ENCODE data around the gene BOLA2. TPM values are rescaled to one million over a fixed set of nuclear protein-coding genes. Genes with fewer than 3 reads are reported as not detected.
"Not testable (repeated sequence)": the region's sequence is repeated elsewhere in the genome, so short reads cannot be mapped to it uniquely, and the experiment has no call there.

BOLA2 gene
- total RNA-seq, 1 experiment from 2014 or later, result 6.5 TPM

- BruUV-seq (replicated peaks); H3K4me3 Mint-ChIP-seq (ENCODE audit: unreplicated experiment); H3K36me3 Mint-ChIP-seq (ENCODE audit: insufficient read depth, unreplicated experiment); POLR2A ChIA-PET; H3K27me3 Mint-ChIP-seq (ENCODE audit: insufficient read depth, unreplicated experiment); DNase-seq (ENCODE audit: unreplicated experiment); H3K27ac Mint-ChIP-seq (ENCODE audit: low read depth, unreplicated experiment); H3K4me1 Mint-ChIP-seq (ENCODE audit: insufficient read depth, unreplicated experiment); intact Hi-C loops (cut with micrococcal nuclease); H3K9me3 Mint-ChIP-seq (ENCODE audit: unreplicated experiment); CTCF ChIA-PET: not testable (repeated sequence)
Observed at GRCh38 chr16:29459706-29460646, 5.8 kb upstream of the BOLA2 start, which contains the start of gene SULT1A4. Gene SULT1A4, plus strand, starts transcription at chr16:29459913. Its CDS starts 1,473 bp downstream, at chr16:29461386.

DNA sequence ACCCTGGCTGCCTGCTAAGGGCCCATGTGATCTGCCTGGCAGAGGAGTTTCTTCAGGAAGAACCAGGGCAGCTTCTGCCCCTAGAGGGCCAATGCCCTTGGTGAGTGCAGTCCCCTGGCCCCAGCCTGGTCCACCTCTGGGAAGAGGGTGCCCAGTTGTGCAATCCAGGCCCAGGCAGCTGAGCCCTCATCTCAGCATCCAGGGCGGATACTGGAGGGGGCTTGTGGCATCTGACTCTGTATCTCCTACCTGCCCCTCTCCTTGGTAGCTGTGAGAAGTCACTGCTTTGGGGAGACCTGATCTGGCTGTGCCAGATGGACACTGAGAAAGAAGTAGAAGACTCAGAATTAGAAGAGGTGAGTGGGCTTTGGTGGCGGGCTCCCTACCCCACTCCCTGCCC lies 3.5 kb upstream of the BOLA2 start:
- H3K27me3 Mint-ChIP-seq (ENCODE audit: insufficient read depth, unreplicated experiment); H3K9me3 Mint-ChIP-seq (ENCODE audit: unreplicated experiment); H3K4me3 Mint-ChIP-seq (ENCODE audit: unreplicated experiment); intact Hi-C loops (cut with micrococcal nuclease); POLR2A ChIA-PET; BruUV-seq (replicated peaks); DNase-seq (ENCODE audit: unreplicated experiment); H3K36me3 Mint-ChIP-seq (ENCODE audit: insufficient read depth, unreplicated experiment); H3K27ac Mint-ChIP-seq (ENCODE audit: low read depth, unreplicated experiment); H3K4me1 Mint-ChIP-seq (ENCODE audit: insufficient read depth, unreplicated experiment); CTCF ChIA-PET: not testable (repeated sequence)

GRCh38 chr16:29454828-29455227 lies 677 bp upstream of the BOLA2 start:
- CTCF ChIA-PET; intact Hi-C loops (cut with micrococcal nuclease): not testable (repeated sequence)

GRCh38 chr16:29453754-29454153 lies 397 bp downstream of the BOLA2 start:
- H3K27me3 Mint-ChIP-seq (ENCODE audit: insufficient read depth, unreplicated experiment); H3K36me3 Mint-ChIP-seq (ENCODE audit: insufficient read depth, unreplicated experiment); DNase-seq (ENCODE audit: unreplicated experiment); POLR2A ChIA-PET; H3K27ac Mint-ChIP-seq (ENCODE audit: low read depth, unreplicated experiment); intact Hi-C loops (cut with micrococcal nuclease); H3K9me3 Mint-ChIP-seq (ENCODE audit: unreplicated experiment); CTCF ChIA-PET; BruUV-seq (replicated peaks); H3K4me1 Mint-ChIP-seq (ENCODE audit: insufficient read depth, unreplicated experiment); H3K4me3 Mint-ChIP-seq (ENCODE audit: unreplicated experiment): not testable (repeated sequence)

More at GRCh38 chr16:29454828-29455227, 677 bp upstream of the BOLA2 start:
- POLR2A ChIA-PET; H3K27me3 Mint-ChIP-seq (ENCODE audit: insufficient read depth, unreplicated experiment); H3K4me1 Mint-ChIP-seq (ENCODE audit: insufficient read depth, unreplicated experiment); H3K9me3 Mint-ChIP-seq (ENCODE audit: unreplicated experiment); H3K27ac Mint-ChIP-seq (ENCODE audit: low read depth, unreplicated experiment); DNase-seq (ENCODE audit: unreplicated experiment); H3K36me3 Mint-ChIP-seq (ENCODE audit: insufficient read depth, unreplicated experiment); H3K4me3 Mint-ChIP-seq (ENCODE audit: unreplicated experiment); BruUV-seq (replicated peaks): not testable (repeated sequence)

DNA sequence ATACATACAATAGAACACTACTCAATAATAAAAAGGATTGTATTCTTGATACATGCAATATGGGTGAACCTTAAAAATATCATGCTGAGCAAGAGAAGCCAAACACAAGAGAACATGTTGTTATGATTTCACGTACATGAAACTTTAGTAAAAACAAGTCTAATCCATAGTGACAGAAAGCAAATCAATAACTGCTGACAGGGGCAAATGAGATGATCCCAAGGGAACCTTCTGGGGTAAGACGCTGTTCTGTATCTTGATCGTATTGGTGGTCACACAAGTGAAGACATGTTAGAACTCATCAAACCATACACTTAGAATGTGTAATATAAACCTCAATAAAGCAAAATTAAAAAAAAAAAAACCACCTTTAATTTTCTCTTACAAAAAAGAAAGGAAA lies 28.8 kb downstream of the BOLA2 start:
- CTCF ChIA-PET; H3K27me3 Mint-ChIP-seq (ENCODE audit: insufficient read depth, unreplicated experiment); intact Hi-C loops (cut with micrococcal nuclease); H3K4me3 Mint-ChIP-seq (ENCODE audit: unreplicated experiment); H3K4me1 Mint-ChIP-seq (ENCODE audit: insufficient read depth, unreplicated experiment); POLR2A ChIA-PET; H3K27ac Mint-ChIP-seq (ENCODE audit: low read depth, unreplicated experiment); BruUV-seq (replicated peaks); DNase-seq (ENCODE audit: unreplicated experiment); H3K9me3 Mint-ChIP-seq (ENCODE audit: unreplicated experiment): not testable (repeated sequence)
- peaks cover 23% of the 10 kb centered on the region for H3K36me3 Mint-ChIP-seq (ENCODE audit: insufficient read depth, unreplicated experiment)

DNA sequence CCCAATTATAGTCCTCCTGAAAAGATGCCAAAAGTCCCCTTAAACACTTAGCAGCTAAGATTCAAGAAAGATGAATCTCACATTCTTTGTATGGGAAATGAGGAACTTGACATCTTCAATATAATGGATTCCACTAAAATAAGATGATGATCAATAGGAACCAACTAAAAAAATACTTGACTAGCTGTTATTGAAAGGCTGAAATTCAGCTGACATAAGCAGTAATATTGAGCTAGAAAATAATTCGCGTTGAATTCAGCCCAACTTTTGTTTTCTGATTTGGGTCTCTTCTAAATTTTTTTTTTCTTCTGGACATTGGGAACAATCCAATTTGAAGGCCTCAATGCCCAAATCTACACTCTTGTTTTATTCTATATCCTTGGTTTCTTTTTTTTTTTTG lies 30.6 kb downstream of the BOLA2 start:
- DNase-seq (ENCODE audit: unreplicated experiment); H3K4me1 Mint-ChIP-seq (ENCODE audit: insufficient read depth, unreplicated experiment); intact Hi-C loops (cut with micrococcal nuclease); CTCF ChIA-PET; H3K9me3 Mint-ChIP-seq (ENCODE audit: unreplicated experiment); H3K27me3 Mint-ChIP-seq (ENCODE audit: insufficient read depth, unreplicated experiment); H3K27ac Mint-ChIP-seq (ENCODE audit: low read depth, unreplicated experiment); POLR2A ChIA-PET; BruUV-seq (replicated peaks); H3K4me3 Mint-ChIP-seq (ENCODE audit: unreplicated experiment): not testable (repeated sequence)
- peaks cover 16% of the 10 kb centered on the region for H3K36me3 Mint-ChIP-seq (ENCODE audit: insufficient read depth, unreplicated experiment)

- peak; percentile 55 for DNase-seq (ENCODE audit: unreplicated experiment)
- BruUV-seq (replicated peaks); H3K4me1 Mint-ChIP-seq (ENCODE audit: insufficient read depth, unreplicated experiment); CTCF ChIA-PET; POLR2A ChIA-PET; H3K4me3 Mint-ChIP-seq (ENCODE audit: unreplicated experiment); H3K27me3 Mint-ChIP-seq (ENCODE audit: insufficient read depth, unreplicated experiment); H3K27ac Mint-ChIP-seq (ENCODE audit: low read depth, unreplicated experiment); H3K9me3 Mint-ChIP-seq (ENCODE audit: unreplicated experiment); intact Hi-C loops (cut with micrococcal nuclease): not testable (repeated sequence)
- peaks cover 13% of the 10 kb centered on the region for H3K36me3 Mint-ChIP-seq (ENCODE audit: insufficient read depth, unreplicated experiment)
Observed at GRCh38 chr16:29405249-29405648, 48.9 kb downstream of the BOLA2 start.

Other genes starting within 250 kb of the BOLA2 start
- gene NPIPB11, start 47.6 kb downstream of the BOLA2 start, total RNA-seq (2022), result 0.96 and 1.3 TPM in 2 replicates
- 29.9 and 37.0 TPM in 2 replicates for gene SLX1B, start 182 bp upstream of the BOLA2 start, total RNA-seq (2022)
- 1.2 and 5.5 TPM in 2 replicates for gene SULT1A4, start 5.6 kb upstream of the BOLA2 start, total RNA-seq (2022)
- gene NPIPB12, start 52.1 kb upstream of the BOLA2 start, total RNA-seq (2022), result 73.6 and 91.4 TPM in 2 replicates
- not detected in 2 replicates for gene SPN, start 208.9 kb upstream of the BOLA2 start, total RNA-seq (2022)
- not detected in 2 replicates for gene QPRT, start 224.8 kb upstream of the BOLA2 start, total RNA-seq (2022)